Stimulated activated naive CD4-positive, alpha-beta T cell (primary cell): ENCODE results near the gene GREB1.

Source experiments
- DNase-seq, 6 experiments: peaks; one replicate each; lab custom pipeline; 2025; lab: John Stamatoyannopoulos, UW

Gene GREB1

GRCh38 chr2:11562011-11562410, 28.2 kb downstream of the GREB1 start:
- no peak for DNase-seq

GRCh38 chr2:11562476-11562875, 28.6 kb downstream of the GREB1 start:
- no peak for DNase-seq

GRCh38 chr2:11563784-11564666, 30.2 kb downstream of the GREB1 start:
- DNase-seq = no peak

GRCh38 chr2:11564816-11565567, 31.1 kb downstream of the GREB1 start:
- no peak for DNase-seq

- DNase-seq = no peak
Observed at GRCh38 chr2:11566383-11566782, 32.5 kb downstream of the GREB1 start.

- no peak for DNase-seq
Observed at GRCh38 chr2:11567631-11568031, 33.8 kb downstream of the GREB1 start.

- no peak for DNase-seq
Observed at GRCh38 chr2:11568436-11568835, 34.6 kb downstream of the GREB1 start.

GRCh38 chr2:11569636-11570035, 35.8 kb downstream of the GREB1 start:
- DNase-seq = no peak

- no peak for DNase-seq
Observed at GRCh38 chr2:11571170-11571569, 37.3 kb downstream of the GREB1 start.

- DNase-seq = no peak
Observed at GRCh38 chr2:11572996-11573395, 39.2 kb downstream of the GREB1 start.

- DNase-seq = no peak
Observed at GRCh38 chr2:11573418-11574175, 39.8 kb downstream of the GREB1 start.

- no peak for DNase-seq
Observed at GRCh38 chr2:11574176-11575046, 40.6 kb downstream of the GREB1 start.

GRCh38 chr2:11576398-11576797, 42.6 kb downstream of the GREB1 start:
- no peak for DNase-seq

GRCh38 chr2:11577101-11577883, 43.4 kb downstream of the GREB1 start:
- no peak for DNase-seq

- no peak for DNase-seq
Observed at GRCh38 chr2:11578081-11578948, 44.5 kb downstream of the GREB1 start.

GRCh38 chr2:11578986-11579774, 45.3 kb downstream of the GREB1 start:
- DNase-seq = no peak

GRCh38 chr2:11579867-11580659, 46.2 kb downstream of the GREB1 start:
- no peak for DNase-seq

GRCh38 chr2:11580697-11581096, 46.9 kb downstream of the GREB1 start:
- DNase-seq = no peak
